ENCODE results near the gene CD47.

Gene CD47

DNA sequence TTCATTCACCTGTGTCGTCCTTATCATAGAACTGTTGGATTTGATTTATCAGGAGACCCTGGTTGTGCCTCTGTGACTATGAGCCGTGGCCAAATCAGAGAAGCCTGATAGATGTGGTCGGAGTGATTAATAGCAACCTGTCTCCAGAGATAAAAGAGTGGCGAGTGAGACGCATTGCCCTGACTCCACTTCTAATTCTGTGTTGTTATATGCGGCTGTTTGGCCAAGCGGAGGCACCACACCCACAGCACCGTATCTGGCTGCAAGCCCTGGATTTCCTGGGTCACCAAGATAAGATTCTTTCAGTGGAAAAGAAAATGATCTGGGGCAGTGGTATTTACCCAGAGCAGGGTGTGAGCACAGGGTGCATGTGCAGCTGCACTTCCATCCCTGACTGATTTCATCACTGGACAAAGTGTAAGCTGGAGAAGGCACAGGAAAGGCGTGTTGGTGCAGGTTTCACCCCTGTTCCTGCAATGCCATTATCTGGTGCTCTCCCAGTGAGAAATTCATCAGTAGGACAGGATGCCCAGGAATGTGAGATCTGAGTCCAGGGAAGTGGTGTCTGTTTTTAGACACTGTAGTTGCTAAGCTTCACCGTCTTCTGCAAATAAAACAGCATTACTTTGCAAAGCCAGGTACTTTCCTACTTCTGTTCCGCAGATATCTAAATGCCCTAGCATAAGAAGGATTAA, 84.6 kb downstream of the CD47 start:
- TF ChIP-seq, protein P1, sequence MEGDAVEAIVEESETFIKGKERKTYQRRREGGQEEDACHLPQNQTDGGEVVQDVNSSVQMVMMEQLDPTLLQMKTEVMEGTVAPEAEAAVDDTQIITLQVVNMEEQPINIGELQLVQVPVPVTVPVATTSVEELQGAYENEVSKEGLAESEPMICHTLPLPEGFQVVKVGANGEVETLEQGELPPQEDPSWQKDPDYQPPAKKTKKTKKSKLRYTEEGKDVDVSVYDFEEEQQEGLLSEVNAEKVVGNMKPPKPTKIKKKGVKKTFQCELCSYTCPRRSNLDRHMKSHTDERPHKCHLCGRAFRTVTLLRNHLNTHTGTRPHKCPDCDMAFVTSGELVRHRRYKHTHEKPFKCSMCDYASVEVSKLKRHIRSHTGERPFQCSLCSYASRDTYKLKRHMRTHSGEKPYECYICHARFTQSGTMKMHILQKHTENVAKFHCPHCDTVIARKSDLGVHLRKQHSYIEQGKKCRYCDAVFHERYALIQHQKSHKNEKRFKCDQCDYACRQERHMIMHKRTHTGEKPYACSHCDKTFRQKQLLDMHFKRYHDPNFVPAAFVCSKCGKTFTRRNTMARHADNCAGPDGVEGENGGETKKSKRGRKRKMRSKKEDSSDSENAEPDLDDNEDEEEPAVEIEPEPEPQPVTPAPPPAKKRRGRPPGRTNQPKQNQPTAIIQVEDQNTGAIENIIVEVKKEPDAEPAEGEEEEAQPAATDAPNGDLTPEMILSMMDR (conservative IDR thresholded peaks at IDR 0.05; ENCODE audit: low read depth, low read length): no peak
- H3K4me3 ChIP-seq (ENCODE audit: low read depth, low read length): no peak overlapping the region
- DNase-seq (ENCODE audit: low read depth): peak; percentile 15

DNA sequence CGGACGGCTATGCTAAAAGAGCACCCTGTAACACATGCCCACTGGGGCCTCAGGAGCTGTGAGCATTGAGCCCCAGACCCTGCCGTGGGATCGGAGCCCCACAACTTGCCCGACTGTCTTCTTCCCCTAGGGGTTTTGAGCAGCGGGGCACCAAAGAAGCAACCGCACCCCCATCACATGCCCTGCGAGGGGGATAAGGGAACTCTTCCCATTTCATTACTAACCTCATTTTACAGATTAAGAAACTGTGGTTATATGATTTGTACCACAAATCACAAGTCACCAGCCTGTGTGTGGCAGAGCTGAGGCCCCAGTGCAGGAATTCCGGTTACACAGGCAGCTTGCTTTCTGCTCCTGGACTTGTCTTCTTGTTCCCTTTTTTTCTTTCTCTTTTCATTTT, 86.2 kb downstream of the CD47 start:
- DNase-seq (ENCODE audit: low read depth): no peak
- H3K4me3 ChIP-seq (ENCODE audit: low read depth, low read length): no peak overlapping the region
- TF ChIP-seq, protein P1 (conservative IDR thresholded peaks at IDR 0.05; ENCODE audit: low read depth, low read length): no peak

DNA sequence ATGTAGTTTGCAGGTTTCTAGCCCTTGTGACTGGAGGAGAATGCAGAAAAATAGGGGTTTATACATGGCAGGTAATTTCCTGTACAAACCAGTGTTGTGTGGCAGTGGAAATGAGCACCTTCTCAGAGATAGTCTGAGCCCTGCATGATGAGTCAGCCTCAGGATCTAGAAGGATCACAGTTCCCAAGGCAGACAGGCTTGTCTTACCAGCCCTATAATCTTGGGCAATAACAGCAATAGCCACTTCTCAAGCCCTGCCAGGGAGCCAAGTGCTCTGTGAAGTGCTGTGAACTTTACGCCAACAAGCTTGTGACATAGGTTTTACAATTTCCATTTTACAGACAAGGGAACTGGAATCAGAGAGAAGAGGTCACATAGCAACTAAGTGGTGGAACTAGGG, 89.4 kb downstream of the CD47 start:
- TF ChIP-seq, protein P1 (conservative IDR thresholded peaks at IDR 0.05; ENCODE audit: low read depth, low read length): no peak
- DNase-seq (ENCODE audit: low read depth): peak; percentile 26
- no peak overlapping the region for H3K4me3 ChIP-seq (ENCODE audit: low read depth, low read length)

DNA sequence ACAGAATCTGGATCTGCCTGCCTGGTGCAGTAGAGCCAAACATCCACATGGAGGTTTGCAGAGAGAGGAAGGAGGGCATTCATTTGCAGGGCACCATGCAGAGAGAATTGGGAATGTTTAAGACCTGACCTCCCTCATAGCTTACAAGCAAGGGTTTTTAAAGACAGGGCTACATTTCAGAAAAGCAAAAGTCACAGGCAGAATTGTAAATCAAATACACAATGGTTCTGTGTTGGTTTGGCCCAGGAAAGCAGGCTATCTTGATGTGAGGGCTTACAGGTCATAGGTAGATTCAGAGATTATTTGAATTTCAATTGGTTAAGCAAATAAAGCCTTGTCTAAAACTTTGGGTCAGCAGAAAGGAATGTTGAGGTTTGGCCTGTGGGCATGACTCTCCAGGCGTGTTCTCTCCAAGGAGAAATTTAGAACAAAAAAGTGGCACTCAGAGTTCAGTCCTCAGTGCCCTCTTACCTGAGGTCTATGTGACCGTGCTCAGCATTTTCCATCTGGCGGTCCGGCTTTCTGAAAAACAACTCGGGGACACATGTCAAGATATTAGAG, 91.5 kb downstream of the CD47 start:
- no peak for DNase-seq (ENCODE audit: low read depth)
- no peak overlapping the region for H3K4me3 ChIP-seq (ENCODE audit: low read depth, low read length)
- TF ChIP-seq, protein P1 (conservative IDR thresholded peaks at IDR 0.05; ENCODE audit: low read depth, low read length): no peak

DNA sequence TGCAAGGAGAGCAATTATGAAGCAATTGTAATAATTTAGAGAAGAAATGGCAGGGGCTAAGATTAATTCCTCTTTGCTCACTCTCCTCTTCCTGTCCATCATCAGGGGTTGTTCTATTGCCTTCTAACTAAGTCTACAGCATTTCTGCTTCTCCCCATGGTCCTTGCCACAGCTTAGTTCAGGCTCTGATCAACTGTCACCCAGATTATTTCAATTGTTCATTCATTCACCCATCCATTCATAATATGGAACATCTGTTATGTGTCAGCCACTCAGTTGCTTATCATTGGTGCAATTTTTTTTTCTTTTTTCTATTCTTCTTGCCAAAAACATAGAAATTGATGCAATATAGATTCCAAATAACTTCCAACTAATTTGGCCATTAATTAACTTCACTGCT, 93.2 kb downstream of the CD47 start:
- TF ChIP-seq, protein P1 (conservative IDR thresholded peaks at IDR 0.05; ENCODE audit: low read depth, low read length): no peak
- no peak overlapping the region for H3K4me3 ChIP-seq (ENCODE audit: low read depth, low read length)
- DNase-seq (ENCODE audit: low read depth): no peak

GRCh38 chr3:107995823-107996222, 95.0 kb downstream of the CD47 start:
- no peak overlapping the region for H3K4me3 ChIP-seq (ENCODE audit: low read depth, low read length)
- no peak for DNase-seq (ENCODE audit: low read depth)
- TF ChIP-seq, protein P1 (conservative IDR thresholded peaks at IDR 0.05; ENCODE audit: low read depth, low read length): no peak
